SHP77 (cell line): ENCODE results near the gene TNK2.
"Not testable (repeated sequence)": the region's sequence is repeated elsewhere in the genome, so short reads cannot be mapped to it uniquely, and the experiment has no call there.

Experiments
- DNase-seq, 2 experiments: peaks; one replicate each; lab custom pipeline; 2025; lab: John Stamatoyannopoulos, UW

The TNK2 gene

DNA sequence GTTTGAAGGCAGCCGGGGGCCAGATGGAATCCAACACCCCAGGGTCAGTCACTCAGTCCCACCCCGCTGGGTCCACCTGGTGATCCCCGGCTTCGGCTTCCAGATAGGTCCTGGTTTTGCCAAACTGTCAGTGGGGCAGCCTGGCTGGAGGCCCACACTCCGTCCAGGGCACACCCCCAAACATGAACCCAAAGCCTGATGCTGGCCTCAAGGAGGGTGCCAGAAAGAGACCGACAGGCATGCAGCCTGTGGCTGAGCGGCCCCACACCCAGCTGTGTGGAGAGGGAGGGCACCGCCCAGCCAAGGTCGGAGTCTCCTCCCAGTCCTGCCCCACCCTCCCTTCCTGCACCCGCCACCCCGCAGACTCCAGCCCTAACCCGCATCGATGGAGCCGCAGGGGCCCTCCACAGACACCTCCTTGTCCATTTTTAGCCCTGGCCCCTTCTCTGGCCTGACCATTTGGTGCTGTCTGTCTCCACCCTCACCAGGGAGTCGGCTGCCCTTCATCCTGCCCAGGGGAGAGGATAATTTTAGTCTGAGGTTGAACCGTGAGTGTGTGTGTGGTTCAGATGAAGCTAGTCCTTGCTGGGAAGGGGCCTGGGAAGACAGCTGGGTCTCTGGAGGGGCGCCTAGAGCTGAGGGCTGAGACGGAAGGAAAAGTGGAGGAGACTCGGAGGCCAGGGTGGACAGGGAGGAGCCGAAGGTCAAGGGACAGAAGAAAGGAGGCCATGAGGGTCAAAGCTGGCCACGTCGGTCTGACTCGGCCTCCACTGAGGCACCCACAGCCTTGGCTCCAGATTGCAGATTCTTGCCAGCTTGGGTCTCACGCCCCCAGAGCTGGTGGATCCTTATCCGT, 23.1 kb downstream of the TNK2 start:
- no peak for DNase-seq

DNA sequence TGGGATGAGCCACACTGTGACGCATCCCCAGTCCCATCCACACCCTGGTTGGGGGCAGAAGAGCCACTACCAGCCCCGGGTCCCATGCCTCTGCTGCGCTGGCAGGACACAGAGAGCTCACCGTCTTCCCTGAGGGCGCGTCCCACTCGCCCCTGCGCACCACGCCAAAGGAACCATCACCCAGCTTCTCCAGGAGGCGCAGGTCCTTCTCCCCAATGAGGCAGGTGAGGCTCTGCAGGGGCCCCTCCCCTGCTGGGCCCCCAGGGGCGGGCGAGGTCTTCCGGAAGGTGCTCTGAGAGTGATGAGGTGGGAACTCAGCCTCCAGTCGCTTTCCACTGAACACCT, 23.7 kb downstream of the TNK2 start:
- no peak for DNase-seq

DNA sequence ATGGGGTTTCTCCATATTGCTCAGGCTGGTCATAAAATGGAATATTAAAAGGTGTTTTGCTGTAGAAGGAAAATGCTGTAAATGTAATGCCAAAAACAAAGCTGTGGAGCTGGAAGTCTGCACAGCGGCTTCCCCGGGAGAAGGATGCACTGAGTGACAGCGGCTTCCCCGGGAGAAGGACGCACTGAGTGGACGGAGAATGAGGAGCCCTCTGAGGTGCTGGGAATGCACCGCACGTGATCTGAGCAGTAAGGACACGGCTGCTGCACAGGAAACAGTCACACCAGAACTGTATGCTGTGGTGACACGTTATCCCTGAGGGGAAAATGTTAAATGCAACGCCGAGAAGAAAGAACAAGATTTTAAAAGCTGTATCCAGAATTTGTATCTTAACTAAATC, 24.6 kb downstream of the TNK2 start:
- no peak for DNase-seq

DNA sequence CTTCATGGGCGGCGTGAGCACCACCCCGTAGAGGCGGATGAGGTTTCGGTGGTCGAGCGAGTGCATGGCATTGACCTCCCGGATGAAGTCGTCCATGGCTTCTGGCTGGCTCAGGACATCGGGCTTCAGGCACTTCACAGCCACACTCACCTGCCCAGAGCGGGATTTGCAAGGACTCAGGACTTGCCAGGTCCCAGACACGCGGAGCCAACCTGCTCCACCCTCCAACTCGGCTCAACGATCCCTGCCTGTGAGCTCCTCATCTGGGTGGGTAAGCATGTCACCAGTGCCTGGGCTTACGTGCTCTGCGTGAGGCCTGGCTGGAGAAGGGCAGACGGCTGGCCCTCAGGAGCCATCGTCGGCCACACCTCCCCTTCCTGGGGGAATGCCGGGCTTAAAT, 25.2 kb downstream of the TNK2 start:
- no peak for DNase-seq

DNA sequence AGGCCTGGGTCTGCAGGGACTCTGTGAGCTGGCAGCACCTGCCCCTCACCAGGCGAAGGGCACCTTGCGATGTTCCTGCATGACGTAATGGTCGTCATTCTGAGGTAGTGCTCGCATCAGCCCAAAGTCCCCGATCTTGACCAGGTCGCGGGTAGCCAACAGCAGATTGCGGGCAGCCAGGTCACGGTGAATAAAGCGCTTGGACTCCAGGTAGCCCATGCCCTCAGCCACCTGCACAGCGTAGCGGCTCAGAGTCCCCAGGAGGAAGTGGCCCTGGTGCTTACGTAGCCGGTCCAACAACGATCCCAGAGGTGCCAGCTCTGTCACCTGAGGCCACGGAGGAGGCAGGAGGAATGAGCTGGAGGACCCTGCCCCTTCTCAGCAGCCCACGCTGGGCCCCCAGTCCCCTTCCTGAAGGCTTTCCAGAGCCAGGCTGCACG, 26.3 kb downstream of the TNK2 start:
- no peak for DNase-seq

DNA sequence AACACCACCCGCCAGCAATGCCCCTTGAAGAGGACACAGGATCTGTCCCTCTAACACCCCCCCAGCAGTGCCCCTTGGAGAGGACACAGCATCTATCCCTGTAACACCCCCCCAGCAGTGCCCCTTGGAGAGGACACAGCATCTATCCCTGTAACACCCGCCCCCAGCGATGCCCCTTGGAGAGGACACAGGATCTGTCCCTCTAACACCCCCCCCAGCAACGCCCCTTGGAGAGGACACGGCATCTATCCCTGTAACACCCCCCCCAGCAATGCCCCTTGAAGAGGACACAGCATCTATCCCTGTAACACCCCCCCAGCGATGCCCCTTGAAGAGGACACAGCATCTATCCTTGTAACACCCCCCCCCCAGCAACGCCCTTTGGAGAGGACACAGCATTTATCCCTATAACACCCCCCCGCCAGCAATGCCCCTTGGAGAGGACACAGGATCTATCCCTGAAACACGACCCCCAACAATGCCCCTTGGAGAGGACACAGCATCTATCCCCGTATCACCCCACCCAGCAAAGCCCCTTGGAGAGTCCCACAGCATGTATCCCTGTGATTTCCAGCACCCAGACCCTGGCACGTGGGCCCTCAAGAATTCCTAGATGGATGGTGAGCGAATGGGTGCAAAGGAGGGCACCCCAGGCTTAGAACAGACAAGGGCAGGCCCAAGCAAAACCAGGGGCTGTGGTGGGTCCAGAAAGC, 26.9 kb downstream of the TNK2 start:
- DNase-seq, result no peak

DNA sequence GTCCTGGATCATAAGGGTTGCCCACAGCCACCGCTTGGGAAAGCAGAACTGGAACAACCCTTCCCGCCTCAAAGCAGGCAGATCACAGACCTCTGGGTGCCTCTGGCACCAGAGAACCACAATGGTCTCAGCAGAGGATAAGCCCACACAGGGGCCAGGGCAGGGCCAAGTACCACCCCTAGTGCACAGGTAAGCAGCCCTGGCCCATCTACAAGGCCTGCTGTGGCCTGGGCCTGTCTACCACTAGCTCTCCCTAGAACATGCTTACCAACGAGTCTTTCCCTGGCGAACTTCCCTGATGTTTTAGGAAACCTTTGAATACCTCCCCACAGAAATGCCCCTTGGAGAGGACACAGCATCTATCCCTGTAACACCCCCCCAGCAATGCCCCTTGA, 28.3 kb downstream of the TNK2 start:
- DNase-seq, result no peak

DNA sequence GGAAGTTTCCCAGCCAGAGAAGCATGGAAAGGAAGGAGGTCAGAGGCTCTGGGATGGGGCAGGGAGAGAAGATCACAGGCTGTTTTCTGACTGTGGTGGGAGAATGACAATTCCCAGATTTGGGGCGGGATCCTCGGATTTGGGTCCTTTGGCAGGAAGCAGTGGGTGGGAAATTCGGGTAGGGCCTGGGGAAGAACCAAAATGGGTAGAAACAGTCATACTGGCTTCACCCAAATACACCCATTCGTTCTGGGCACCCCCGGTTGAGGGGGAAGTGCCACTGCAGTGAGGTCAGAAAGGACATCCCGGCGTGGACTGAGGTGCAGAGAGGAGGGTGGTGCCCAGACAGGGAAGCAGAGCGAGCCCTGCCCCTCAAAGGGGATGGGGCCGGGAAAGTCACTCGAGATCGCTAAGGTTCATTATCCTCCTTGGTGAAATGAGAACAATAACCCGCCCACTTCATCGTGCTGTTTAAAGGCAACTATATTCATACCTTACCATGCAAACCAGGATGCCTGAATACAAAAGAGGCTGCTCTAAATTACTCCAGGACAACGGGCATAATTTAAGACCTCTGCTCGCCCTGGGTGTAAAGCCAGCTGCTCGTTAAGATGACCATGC, 28.8 kb downstream of the TNK2 start:
- no peak for DNase-seq

DNA sequence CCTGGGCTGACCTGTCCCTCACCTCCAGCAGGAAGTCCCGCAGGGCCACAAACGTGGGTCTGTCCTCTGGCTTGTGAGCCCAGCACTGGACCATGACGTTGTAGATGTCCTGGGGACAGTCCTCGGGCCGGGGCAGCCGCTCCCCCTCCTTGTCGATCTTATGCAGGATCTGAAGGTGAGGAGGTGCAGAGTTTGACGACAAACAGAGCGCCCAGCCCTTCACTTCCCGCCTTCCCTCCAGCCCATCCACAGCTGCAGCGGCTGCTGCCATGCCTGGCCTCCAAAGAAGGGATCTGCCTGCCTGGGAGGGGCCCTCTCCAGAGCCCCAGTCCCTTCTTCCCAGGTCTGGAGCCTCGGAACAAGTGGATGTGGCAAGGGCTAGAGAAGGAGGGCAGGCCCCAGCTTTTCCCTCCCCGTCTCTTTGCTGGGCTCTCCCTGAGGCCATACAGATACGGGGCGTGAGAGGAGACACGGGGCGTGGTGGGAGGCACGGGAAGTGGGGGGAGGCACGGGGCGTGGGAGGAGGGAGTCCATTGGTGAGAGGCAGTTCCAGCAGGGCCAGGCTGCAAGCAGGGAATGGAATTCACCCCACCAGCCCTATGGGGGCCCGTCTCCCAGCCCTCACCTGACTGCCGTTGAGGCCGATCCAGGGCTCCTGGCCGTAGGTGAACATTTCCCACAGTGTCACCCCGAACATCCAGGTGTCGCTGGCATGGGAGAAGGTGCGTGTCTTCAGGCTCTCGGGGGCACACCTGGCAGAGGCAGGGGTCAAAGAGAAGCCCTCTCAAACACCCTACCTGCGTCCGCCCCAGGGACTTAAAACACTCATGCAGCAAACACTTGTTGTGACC, 29.7 kb downstream of the TNK2 start:
- no peak for DNase-seq

DNA sequence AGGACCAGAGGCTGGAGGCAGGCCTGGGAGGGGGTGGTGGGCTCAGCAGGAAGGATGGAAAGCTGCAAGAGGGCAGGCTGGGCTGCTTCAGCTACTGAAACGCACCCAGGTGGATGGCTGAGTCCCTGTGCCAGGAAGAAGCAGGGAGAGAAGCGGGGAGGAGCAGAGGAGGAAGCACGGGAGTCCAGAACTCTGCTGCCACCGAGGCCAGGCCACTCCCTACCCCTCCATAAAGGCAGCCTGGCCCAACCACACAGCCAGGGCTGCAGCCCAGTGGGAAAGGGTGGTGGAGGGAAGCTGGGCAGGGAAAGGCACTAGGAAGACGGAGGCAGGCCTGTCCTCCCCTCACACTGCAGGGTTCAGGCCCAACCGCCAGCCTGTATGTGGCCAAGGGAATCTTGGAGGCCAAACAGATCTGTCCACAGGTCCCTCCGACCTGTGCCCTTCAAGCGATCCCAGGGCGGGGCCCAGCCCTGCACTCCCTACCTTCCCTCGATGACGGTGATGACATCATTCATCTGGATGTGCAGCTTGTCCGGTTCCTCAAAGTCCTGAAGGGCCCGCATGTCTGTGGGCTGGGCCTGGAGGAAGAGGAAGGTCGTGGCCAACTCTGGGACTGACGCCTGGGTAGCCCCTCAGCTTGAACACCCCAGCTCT, 30.5 kb downstream of the TNK2 start:
- no peak for DNase-seq

DNA sequence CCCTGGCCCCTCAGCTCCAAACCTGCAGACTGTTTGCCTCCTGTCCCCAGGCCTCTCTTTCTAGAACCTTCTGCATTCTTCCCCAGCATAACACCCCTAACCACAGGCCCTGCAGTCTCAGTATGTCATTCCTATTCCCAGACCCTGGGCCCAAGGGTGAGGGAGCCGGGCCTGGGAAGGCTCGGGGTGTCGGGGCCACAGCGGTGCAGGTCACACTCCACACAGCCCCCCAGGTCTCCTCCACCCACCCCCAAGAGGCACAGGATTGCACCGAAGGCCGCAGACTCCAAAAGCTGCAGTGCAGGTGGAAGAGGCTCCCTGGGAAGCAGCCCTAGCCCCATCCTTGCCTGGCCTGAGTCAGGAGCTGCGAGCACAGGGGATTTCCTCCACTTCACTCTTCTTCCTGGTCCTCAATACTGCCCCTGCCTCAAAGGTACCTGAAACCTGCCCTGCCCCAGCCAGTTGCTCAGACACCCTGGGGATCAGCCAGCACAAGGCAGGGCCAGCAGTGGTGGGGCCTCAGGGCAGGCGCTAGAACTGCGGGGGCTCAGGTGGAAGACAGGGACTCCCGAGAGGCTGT, 31.1 kb downstream of the TNK2 start:
- DNase-seq, result no peak

DNA sequence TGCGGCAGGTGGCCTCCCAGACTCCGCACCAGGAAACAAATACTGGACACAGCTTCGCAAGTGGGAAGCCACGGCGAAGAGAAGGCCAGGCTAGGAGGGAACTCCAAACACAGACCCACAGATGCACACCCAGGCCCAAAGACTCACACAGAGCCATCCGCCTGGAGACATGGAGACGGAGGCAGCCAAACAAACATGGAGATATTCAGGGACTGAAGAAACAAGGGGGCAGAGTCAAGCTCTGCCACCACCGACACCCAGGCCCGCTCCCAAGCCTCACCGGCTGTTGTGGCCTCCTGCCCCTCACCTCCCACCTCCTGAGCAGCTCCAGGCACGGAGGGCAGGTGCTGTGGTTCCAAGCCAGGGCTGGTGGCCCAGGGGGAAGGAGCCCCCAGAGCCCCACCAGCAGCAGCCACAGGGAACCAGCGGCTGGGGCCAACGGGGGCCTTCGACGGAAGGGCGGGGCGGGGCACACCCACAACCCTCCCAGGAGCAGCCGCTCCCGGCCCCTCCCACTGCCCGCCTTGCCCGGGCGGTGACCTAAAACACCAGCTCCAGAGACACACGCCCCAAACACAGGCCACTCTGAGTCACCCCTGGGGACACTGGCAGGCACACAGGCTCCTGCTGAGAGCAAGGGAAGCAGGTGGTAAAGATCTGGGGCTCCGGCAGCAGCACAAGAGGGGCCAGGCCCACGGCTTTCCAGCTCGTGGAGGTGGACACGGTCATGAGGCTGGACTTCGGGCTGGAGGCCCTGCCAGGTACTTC, 31.9 kb downstream of the TNK2 start:
- DNase-seq, result no peak

DNA sequence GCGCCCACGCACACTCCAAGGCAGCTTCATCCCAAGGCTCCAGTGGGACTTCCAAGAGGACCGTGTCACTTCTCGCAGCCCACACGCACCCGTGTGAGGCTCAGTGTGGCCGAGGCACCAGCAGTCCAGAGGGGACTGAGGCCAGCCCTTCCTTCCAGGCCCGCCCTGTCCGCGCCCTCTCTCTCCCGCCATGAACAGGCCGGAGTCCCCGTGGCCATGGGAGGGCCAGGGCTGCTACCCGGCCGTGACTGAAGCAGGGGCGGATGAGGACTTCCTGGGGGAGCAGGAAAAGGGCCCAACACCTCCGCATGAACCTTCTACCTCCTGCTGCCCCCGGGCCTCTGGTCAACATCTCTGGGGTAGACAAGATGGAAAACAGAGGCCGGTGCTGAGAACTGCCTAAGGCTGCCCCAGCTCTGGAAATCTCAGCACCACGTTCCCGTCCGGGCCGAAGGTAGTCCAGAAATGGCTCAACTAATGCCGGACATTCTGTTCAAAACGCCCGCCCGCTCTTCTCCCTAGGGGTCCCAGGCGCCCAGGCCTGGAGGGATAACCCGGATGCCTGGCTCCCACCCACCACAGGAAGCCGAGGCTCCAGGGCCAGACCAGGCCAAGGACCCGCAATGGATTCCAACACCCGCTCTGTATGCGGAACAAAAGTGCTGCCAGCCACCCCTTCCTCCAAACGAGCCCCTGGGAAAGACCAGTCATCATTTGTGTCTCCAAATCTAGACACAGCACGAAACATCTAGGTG, 32.7 kb downstream of the TNK2 start:
- no peak for DNase-seq

DNA sequence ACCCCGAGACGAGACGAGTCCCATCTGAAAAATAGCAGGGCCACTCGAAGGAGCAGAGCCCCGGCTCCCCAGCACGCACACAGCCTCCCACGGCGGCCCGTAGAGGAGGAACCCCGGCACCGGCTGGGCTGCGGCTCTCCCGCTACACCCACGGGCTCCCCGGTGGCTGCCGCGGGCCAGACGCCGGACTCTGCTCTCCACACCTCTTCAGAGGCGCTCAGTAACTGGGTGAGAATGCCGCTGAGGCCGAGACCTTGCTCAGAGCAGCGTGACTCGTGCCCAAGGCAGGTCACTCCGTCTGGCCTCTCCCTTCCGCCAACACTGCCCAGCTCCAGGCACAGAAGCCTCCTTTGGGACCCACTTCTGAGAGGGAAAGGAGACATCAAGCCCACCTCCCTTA, 34.4 kb downstream of the TNK2 start:
- DNase-seq, result no peak

DNA sequence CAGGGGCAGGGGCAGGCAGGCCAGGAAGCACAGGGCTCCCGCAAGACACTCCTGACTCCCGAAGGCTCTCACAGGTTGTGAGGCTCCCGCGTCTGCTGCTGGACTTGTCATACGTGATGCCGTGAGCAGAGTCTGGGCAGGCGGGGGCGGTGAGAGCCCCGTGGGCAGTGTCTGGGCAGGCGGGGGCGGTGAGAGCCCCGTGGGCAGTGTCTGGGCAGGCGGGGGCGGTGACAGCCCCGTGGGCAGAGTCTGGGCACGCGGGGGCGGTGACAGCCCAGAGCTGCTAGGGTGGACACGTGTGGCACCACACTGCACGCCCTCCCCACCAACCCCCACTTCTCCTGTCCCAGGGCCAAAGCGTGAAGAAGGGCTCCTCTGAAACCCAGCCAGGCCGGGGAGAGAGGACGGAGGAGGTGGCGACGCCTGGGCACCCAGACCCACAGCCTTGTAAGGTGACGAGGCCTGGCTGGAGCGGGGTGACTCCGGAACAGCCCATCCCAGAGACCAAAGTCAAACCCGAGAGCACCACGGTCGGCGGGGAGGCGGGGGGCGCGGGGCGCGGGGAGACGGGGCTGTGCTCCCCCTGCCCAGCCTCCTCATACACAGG, 35.0 kb downstream of the TNK2 start:
- no peak for DNase-seq

DNA sequence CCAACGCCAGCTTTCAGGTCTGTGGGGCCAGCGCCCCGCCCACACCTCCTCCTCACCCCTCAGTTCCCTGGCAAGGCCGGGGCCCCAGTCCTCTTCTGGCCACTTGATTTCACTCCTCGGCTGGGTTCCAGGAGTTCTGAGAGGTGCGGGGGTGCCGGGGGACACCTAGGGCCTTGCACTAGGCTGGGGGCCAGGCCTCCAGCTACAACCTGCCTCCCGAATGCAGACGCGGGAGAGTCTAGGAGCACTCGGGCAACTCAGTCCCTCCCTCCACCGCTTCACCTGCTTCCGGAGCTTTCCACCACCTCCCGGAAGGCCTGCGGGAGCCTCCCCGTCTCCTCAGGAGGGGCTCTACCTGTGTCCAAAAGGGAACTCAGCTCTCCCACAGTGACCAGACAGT, 35.6 kb downstream of the TNK2 start:
- DNase-seq, result no peak

DNA sequence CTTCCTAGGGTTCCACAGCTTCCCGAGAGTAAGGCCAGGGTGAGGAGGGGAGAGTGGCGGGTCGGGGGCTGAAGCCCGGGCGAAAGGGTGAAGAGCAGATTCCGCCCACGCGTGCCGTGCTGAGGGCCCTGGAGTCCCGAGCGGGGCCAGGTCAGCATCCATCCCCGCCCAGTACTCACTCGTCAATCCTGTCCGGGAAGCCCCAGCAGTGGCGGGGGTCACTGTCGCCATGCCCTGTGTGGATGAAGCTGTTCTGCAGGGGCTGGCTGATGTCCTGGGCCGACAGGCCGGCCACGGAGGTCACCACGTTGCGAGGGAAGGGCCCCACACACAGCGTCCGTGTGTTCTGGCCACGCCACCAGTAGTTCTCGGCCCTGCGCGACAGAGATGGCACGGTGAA, 36.3 kb downstream of the TNK2 start:
- DNase-seq, result no peak

DNA sequence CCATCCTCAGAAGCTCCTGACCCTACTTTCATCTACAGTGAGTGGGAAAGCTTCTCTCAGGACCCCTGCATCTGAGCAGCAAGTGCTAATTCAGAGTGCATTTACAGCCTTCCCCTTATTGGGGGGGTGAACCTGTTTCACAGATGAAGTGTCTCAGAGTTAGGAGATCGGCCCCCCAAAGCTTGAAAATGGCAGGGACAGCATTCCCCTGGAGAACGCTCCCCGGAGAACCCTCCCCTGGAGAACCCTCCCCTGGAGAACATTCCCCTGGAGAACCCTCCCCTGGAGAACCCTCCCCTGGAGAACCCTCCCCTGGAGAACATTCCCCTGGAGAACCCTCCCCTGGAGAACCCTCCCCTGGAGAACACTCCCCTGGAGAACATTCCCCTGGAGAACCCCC, 36.7 kb downstream of the TNK2 start:
- not testable (repeated sequence) for DNase-seq

DNA sequence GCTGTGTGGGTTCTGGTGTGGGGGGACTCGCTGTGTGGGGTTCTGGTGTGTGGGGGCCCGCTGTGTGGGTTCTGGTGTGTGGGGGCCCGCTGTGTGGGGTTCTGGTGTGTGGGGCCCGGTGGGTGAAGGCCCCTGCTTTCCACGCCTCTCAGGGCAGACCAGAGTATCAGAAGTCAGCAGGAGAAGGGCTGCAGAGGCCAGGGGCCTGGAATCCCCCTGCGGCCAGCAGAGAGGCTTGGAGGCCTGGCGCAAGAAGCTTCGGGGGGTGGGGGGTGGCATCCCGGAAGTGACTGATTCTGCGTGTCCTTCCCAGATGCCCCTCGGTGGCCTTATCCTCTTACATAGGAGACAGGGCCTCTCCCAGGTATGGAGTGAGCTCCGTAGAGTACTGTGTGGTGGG, 37.4 kb downstream of the TNK2 start:
- DNase-seq, result no peak
